Nephron (organoid): ENCODE measurements around the gene CHORDC1.

Source experiments
- H3K27ac Mint-ChIP-seq, 3 experiments: 2 replicates each; pipeline ENCODE4 v1.8.0; 2020; ENCODE audit warnings: mixed read lengths in 3 of 3, mild to moderate bottlenecking in 2 of 3, moderate library complexity in 1 of 3
- H3K27me3 Mint-ChIP-seq: 2 replicates; pipeline ENCODE4 v1.8.0; 2021; ENCODE audit warnings: low read depth, mild to moderate bottlenecking, moderate library complexity, mixed read lengths
- H3K36me3 Mint-ChIP-seq: 2 replicates; pipeline ENCODE4 v1.8.0; 2020; ENCODE audit warnings: low read depth, mixed read lengths
- H3K4me1 Mint-ChIP-seq: 2 replicates; pipeline ENCODE4 v1.8.0; 2020; ENCODE audit warnings: mixed read lengths
- H3K4me3 Mint-ChIP-seq, 3 experiments: 2 replicates each; pipeline ENCODE4 v1.8.0; 2020; ENCODE audit warnings: mild to moderate bottlenecking in 3 of 3, mixed read lengths in 3 of 3, moderate library complexity in 2 of 3
- H3K9me3 Mint-ChIP-seq: 2 replicates; pipeline ENCODE4 v1.8.0; 2020; ENCODE audit warnings: mixed read lengths
- CTCF ChIP-seq, 3 experiments: fragments of 200-600 bp; sonication (generic); IDR thresholded peaks; one replicate each; pipeline ENCODE4 v1.5.0; 2021; ENCODE audit warnings: antibody characterized with exemption in 3 of 3; ENCODE audit not compliant: unreplicated experiment in 3 of 3

Gene CHORDC1

GRCh38 chr11:90222459-90223247 lies at the start of gene CHORDC1:
Gene CHORDC1, minus strand, starts transcription at chr11:90223049. Its CDS starts 95 bp downstream, at chr11:90222954.
- H3K36me3 Mint-ChIP-seq, result peaks cover 9% of the 10 kb centered on the region
- H3K27me3 Mint-ChIP-seq, result no peaks in the 10 kb centered on the region
- no peak for TF ChIP-seq CTCF (IDR thresholded peaks at IDR 0.05; ENCODE audit: unreplicated experiment in 3 of 3)
- H3K9me3 Mint-ChIP-seq, result no peaks in the 10 kb centered on the region
- peak within 1 kb of the TSS; percentile 95 to 98 (median 97) for H3K27ac Mint-ChIP-seq
- H3K4me1 Mint-ChIP-seq, result peaks cover 42% of the 10 kb centered on the region
- H3K4me3 Mint-ChIP-seq, result peak within 1 kb of the TSS; percentile 98 to 100 (median 98)

- Mint-ChIP-seq H3K27ac (no peak overlapping the region), H3K36me3 (no peaks in the 10 kb centered on the region), H3K4me3 (no peak overlapping the region), H3K4me1 (no peaks in the 10 kb centered on the region), H3K27me3 (peaks cover 4% of the 10 kb centered on the region), H3K9me3 (peaks cover 6% of the 10 kb centered on the region)
- TF ChIP-seq CTCF (IDR thresholded peaks at IDR 0.05; ENCODE audit: unreplicated experiment in 3 of 3), result no peak
Measured at GRCh38 chr11:90257158-90257525, 34.3 kb upstream of the CHORDC1 start.

GRCh38 chr11:90256404-90257157 lies 33.7 kb upstream of the CHORDC1 start:
- Mint-ChIP-seq H3K4me1 (no peaks in the 10 kb centered on the region), H3K27ac (no peak overlapping the region), H3K36me3 (no peaks in the 10 kb centered on the region), H3K4me3 (no peak overlapping the region), H3K27me3 (peaks cover 4% of the 10 kb centered on the region), H3K9me3 (peaks cover 6% of the 10 kb centered on the region)
- TF ChIP-seq CTCF (IDR thresholded peaks at IDR 0.05; ENCODE audit: unreplicated experiment in 3 of 3), result no peak

- H3K4me3 Mint-ChIP-seq, result no peak overlapping the region
- no peaks in the 10 kb centered on the region for H3K4me1 Mint-ChIP-seq
- H3K27ac Mint-ChIP-seq, result no peak overlapping the region
- H3K9me3 Mint-ChIP-seq, result peaks cover 6% of the 10 kb centered on the region
- H3K36me3 Mint-ChIP-seq, result no peaks in the 10 kb centered on the region
- peaks cover 4% of the 10 kb centered on the region for H3K27me3 Mint-ChIP-seq
- no peak for TF ChIP-seq CTCF (IDR thresholded peaks at IDR 0.05; ENCODE audit: unreplicated experiment in 3 of 3)
Measured at GRCh38 chr11:90254065-90254464, 31.2 kb upstream of the CHORDC1 start.

GRCh38 chr11:90252053-90252452 lies 29.2 kb upstream of the CHORDC1 start:
- TF ChIP-seq CTCF (IDR thresholded peaks at IDR 0.05; ENCODE audit: unreplicated experiment in 3 of 3), result no peak
- H3K27me3 Mint-ChIP-seq, result peaks cover 4% of the 10 kb centered on the region
- H3K4me1 Mint-ChIP-seq, result no peaks in the 10 kb centered on the region
- no peak overlapping the region for H3K4me3 Mint-ChIP-seq
- H3K9me3 Mint-ChIP-seq, result peaks cover 6% of the 10 kb centered on the region
- no peaks in the 10 kb centered on the region for H3K36me3 Mint-ChIP-seq
- H3K27ac Mint-ChIP-seq, result no peak overlapping the region
